SW480 (cell line): Measurements from ENCODE around the gene LPP.
A peak's percentile ranks its signal among the peaks of the same experiment; 100 is the strongest.

Experiments
- DNase-seq: peaks from one replicate; pipeline ENCODE4 v3.0.0-alpha.2; 2016; ENCODE audit warnings: low spot score

Gene LPP

DNA sequence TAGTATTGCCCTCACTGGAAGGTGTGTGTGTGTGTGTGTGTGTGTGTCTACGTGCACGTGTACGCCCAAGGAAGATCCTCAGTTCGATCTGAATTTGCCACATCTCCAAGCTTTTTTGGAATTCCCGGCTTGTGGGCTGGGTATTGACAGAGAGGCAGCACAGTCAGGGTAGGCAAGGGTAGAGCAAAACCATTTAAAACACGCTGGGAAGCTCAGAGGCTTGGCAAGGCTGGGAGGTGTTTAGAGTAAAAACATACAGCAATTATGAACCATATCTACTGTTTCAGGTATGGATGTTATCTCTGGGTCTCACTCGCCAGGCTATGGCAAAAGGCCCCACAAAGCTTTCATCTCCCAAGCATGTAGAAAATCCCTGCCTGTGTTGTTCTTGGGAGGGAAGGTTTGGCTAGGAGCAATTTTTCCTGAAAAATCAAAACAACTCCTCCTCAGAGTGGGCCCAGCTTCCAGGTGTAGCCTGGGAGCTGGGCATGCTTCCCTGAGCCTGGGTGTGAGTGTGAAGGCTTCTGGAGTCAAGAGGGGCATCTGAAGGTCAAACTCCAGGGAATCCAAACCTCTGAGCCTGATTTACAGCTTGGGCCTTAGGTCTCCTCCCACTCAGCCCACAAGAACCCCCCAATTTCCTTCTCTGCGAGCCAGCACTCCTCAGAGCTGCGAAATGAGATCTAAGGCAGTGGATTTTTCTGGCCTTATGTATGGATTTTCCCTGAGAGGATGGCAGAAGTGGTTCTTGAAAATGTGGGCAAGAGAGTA, 773.0 kb downstream of the LPP start:
- DNase-seq: no peak

DNA sequence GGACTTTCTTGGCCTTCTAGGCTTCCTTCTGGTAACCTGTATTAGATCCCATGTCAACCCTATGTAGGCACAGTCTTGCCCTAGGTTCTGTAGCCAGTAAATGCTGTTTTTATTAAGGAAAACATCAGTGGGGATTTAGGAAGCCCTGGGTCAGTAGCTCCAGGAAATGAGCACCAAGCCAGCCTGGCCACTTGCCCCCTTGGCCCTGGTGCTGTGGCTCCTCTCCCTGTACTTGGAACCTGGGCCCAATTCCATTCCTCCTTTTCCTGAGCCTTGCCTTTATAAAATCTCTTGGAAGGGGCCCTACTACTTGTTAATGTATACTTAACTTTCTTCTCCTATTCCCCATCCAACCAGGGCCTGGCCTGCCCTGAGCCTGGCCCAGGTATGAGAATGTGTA, 774.0 kb downstream of the LPP start:
- DNase-seq: no peak

DNA sequence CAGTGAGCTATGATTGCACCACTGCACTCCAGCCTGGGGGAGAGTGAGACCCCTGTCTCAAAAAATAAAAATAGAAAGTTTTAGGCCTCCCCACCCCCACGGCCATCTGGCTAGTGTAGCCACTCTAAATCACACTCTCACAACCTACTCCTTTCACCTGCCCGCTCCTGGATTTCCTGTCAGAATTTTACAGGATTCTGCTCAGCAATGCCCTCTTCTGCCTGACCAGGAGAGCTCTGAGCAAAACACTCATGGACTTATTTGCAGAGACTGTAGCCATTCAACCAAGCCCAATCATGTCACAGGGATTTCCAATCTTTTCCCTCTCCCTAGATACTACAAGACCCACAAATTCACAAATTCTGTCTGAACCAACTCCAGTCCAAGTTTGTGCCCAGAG, 775.2 kb downstream of the LPP start:
- peak; percentile 34 for DNase-seq

DNA sequence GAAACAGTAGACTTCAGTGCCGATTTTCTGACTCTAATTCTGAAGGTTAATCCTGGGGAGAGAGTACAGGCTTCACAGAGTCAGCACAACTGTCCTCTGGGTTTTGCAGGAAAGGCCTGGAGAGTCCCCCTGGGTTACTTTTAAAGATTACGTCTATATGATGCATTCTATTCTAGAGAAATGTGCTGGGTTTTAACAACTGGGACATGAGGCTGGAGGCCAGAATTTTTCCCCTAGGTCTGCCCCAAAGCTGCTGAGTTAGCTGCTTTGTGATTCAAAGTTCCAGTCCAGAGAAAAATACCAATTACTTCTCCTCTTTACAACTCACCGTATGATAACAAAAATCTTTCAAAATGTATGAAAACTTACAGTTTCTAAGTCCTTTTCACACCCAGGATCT, 777.1 kb downstream of the LPP start:
- DNase-seq: no peak

DNA sequence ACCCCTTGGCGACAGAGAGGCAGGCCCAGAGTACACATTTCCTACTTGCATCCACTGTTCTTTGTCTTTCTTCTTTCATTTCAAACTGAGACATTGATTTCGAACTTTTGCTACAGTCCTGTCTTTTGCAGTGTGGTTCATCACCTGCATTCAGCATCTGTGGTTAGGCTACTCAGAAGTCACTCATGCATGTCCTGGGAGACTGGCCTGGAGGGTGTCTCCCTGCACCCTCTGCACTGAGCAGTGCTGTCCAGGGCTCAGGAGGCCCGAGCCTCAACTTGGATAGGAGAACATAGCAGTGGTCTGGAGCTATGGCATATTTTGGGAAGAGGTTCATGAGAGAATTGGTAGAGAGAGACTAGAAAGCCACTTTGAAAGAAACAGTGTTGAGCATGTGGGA, 777.6 kb downstream of the LPP start:
- DNase-seq: no peak

DNA sequence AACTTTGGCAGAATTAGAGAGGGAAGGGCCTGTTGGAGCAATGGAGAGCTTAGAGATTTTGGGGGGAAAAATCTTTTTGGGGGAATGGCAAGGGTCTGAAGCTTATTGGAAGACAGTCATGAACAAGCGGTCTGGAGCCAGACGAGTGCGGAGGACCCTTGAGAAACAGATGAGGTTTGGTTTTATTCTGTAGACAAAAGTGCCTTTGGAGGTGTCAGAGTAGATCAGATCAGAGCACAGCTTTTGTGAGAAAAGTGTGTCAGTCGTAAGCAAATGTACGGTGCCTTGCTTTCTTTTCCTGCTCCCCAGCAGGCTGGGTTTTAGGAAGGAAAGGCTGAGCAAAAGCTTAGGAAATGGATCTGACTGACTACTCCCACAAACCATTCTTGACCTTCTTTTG, 781.0 kb downstream of the LPP start:
- no peak for DNase-seq

DNA sequence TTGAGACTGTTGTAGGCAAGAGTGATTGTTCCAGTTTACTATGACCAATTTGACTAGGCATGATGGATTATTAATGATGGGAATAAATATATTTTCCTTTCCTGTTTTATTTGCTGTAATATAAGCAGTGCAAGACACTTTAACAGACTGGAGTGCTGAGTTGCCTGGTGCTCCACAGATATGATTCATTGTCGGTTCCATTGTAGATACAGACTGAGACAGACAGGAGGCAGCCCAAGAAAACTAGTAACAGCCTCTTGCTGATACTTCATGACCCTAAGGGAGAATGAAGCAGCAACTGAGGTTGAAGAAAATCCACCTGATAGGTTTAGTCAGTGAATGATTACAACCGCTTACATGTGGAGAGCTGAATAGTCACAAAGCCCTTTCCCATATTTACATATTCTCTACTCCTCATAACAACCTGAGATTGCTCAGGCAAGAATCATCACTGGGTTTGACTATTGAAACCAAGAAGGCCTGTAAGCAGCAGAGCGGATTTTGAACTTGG, 782.7 kb downstream of the LPP start:
- no peak for DNase-seq

DNA sequence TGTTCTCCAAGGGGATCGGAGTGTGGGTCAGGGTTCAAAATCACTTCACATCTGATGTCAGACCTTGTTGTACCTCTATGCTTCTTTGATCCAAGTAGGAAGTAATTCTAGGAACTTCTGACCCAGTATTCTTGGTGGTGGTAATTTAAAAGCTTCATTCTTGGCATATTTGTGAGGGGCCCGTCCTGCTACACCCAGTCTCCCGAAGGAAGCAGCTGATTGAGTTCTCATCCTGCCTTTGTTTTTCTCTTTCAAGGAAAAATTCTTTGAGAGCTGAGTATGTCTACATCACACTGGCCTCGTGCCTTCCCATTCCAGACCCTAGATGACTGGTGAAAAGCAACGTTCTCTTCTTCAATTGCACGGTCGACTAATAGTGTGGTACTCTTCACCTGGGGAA, 783.4 kb downstream of the LPP start:
- no peak for DNase-seq

DNA sequence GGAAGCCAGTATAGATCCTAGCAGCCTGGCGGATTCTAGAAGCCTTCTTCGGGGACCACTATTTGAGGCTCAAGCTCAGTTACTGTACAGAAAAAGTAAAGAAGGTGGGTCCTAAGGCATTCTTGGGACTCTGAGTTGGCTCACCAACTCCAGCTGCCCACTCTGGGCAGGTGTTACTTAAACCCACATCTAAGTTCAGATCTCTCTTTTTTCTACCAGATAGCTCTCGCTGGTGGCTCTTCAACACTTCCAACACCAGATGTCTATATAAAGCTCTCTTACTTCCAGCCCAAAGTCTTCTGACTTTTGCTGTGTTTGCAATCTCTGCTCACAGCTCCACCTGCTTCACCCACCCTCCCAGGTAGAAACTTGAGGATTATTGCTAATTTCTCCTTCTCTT, 785.0 kb downstream of the LPP start:
- DNase-seq: no peak

DNA sequence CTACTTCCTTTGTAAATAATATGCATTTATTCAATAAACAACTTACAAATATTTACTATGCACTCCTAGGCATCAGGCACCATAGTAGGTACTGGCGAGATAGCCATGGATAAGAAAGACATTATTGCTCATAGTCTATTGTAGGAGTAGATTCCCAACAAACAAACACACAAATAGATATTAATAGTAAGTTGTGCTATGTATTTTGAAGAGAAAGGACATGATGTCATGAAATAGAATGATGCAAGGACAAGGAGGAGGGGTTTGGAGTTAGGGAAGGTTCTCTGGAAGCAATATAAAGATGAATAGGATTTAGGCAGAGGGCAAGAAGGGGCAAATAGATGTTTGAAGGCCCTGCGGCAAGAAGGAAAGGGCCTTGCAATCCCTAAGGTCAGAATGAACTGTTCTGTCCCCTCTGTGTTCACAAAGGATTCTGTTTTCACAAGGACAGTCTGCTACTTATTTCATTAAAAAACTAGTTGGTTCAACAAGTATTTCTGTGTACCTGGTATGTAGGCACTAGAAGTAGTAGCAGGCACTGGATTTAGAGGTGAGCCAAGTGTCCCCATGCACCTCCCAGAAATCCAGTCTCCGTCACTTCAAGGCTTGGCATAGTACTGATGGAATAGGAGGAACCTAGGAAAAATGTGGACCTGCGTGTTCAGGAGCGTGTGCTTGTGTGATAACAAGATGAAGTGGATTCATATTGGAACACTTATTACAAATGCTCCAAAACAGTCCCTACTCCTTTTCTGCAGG, 786.0 kb downstream of the LPP start:
- no peak for DNase-seq
